DMS53 (cell line): ENCODE results near the gene BMP8B.
"Not testable (repeated sequence)": the region's sequence is repeated elsewhere in the genome, so short reads cannot be mapped to it uniquely, and the experiment has no call there.

Source experiments
- DNase-seq: peaks from one replicate; lab custom pipeline; 2025; lab: John Stamatoyannopoulos, UW

The BMP8B gene

GRCh38 chr1:39812913-39813312 is 24.2 kb upstream of the BMP8B start:
- DNase-seq, result no peak

GRCh38 chr1:39808784-39809517 is 20.3 kb upstream of the BMP8B start:
- DNase-seq, result no peak

GRCh38 chr1:39805385-39805784 is 16.7 kb upstream of the BMP8B start:
- DNase-seq, result no peak

- no peak for DNase-seq
Measured at GRCh38 chr1:39802496-39803260, 14.0 kb upstream of the BMP8B start.

- no peak for DNase-seq
Measured at GRCh38 chr1:39800471-39800835, 11.8 kb upstream of the BMP8B start.

- DNase-seq, result peak; percentile 93
Measured at GRCh38 chr1:39799770-39800470, 11.3 kb upstream of the BMP8B start.

GRCh38 chr1:39798859-39799769 is 10.4 kb upstream of the BMP8B start:
- DNase-seq, result peak; percentile 99

- DNase-seq, result peak; percentile 42
Measured at GRCh38 chr1:39795651-39796050, 7.0 kb upstream of the BMP8B start.

GRCh38 chr1:39791838-39792237 is 3.2 kb upstream of the BMP8B start:
- no peak for DNase-seq

GRCh38 chr1:39789571-39790110 is 976 bp upstream of the BMP8B start:
- no peak for DNase-seq

GRCh38 chr1:39788426-39788757 is 273 bp downstream of the BMP8B start:
- DNase-seq, result no peak

- DNase-seq, result peak; percentile 48
Measured at GRCh38 chr1:39787964-39788363, 701 bp downstream of the BMP8B start.

GRCh38 chr1:39787468-39787867 is 1.2 kb downstream of the BMP8B start:
- DNase-seq, result peak; percentile 41

GRCh38 chr1:39787108-39787375 is 1.6 kb downstream of the BMP8B start:
- DNase-seq, result not testable (repeated sequence)

- DNase-seq, result not testable (repeated sequence)
Measured at GRCh38 chr1:39786303-39787107, 2.2 kb downstream of the BMP8B start.

- DNase-seq, result not testable (repeated sequence)
Measured at GRCh38 chr1:39782685-39783084, 6.0 kb downstream of the BMP8B start.

- DNase-seq, result no peak
Measured at GRCh38 chr1:39782103-39782502, 6.6 kb downstream of the BMP8B start.

- no peak for DNase-seq
Measured at GRCh38 chr1:39781349-39781715, 7.3 kb downstream of the BMP8B start.

GRCh38 chr1:39779821-39780220 is 8.8 kb downstream of the BMP8B start:
- no peak for DNase-seq

- DNase-seq, result no peak
Measured at GRCh38 chr1:39779137-39779536, 9.5 kb downstream of the BMP8B start.

GRCh38 chr1:39778463-39779099 is 10.1 kb downstream of the BMP8B start:
- not testable (repeated sequence) for DNase-seq
